ENCODE measurements around the gene TTC6. TPM values are rescaled to one million over a fixed set of nuclear protein-coding genes. Genes with fewer than 3 reads are reported as not detected.

Gene TTC6
- total and polyA plus RNA-seq, 10 donors, result not detected

- peaks cover 0 to 29% (median 7%) of the 10 kb centered on the region in 6 donors for H3K4me1 ChIP-seq
- H3K4me3 ChIP-seq, result peak overlapping the region in 1 of 8 donors; percentile 28
- TF ChIP-seq POLR2AphosphoS5 (IDR thresholded peaks at IDR 0.05) (no peak), CTCF (IDR thresholded peaks at IDR 0.05 in 8 of 11, conservative IDR thresholded peaks at IDR 0.05 in 3 of 11) (no peak), POLR2A (IDR thresholded peaks at IDR 0.05) (no peak)
- no peaks in the 10 kb centered on the region for H3K36me3 ChIP-seq
- peaks cover 9 to 83% (median 67%) of the 10 kb centered on the region in 7 donors for H3K27me3 ChIP-seq (replicated peaks in 1 of 7)
- H3K27ac ChIP-seq, result no peak overlapping the region
- H3K9me3 ChIP-seq, result peaks cover 0 to 19% (median 0%) of the 10 kb centered on the region in 8 donors
- 9 to 15% (median 10%) methylated on average over 36 to 62 of the region's 62 CpGs for WGBS, 5 donors
- DNase-seq, result no peak
- intact Hi-C loops (cut with DNase I; ENCODE audit: low total_unique reads), result no loop called here
These were observed 11.0 kb upstream of the TTC6 start for GRCh38 chr14:37584211-37585100.

DNA sequence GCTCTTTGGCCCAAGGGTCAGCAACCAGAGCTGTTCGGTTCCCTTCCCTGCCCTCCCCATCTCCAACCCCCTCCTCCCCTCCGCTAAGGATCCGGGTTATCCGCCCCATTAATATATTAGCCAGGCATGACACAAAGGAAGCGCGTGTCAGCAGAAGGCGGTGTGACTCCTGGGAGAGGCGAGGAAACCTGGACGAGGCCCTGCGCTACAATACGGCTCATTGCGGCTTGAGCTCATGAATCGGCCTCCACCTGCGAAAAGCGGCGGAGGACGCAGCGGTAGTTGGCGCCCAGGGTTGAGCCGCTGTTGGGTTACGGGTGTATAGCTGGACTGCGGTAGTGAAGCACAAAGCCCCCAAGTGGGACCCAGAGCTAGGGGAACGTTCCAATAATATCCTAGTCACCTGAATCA, 10.3 kb upstream of the TTC6 start:
- intact Hi-C loops (cut with DNase I; ENCODE audit: low total_unique reads), result no loop called here
- WGBS, 5 donors, result 9 to 20% (median 11%) methylated on average over 23 of the region's 23 CpGs
- no peak for TF ChIP-seq CTCF (IDR thresholded peaks at IDR 0.05 in 8 of 11, conservative IDR thresholded peaks at IDR 0.05 in 3 of 11)
- TF ChIP-seq POLR2A (IDR thresholded peaks at IDR 0.05), result no peak
- TF ChIP-seq POLR2AphosphoS5 (IDR thresholded peaks at IDR 0.05), result no peak
- Histone ChIP-seq H3K36me3 (no peaks in the 10 kb centered on the region), H3K27ac (no peak overlapping the region), H3K4me3 (peak overlapping the region in 1 of 8 donors; percentile 28), H3K4me1 (peaks cover 0 to 29% (median 7%) of the 10 kb centered on the region in 6 donors), H3K27me3 (replicated peaks in 1 of 7) (peaks cover 9 to 89% (median 72%) of the 10 kb centered on the region in 7 donors), H3K9me3 (peaks cover 0 to 19% (median 0%) of the 10 kb centered on the region in 8 donors)
- no peak for DNase-seq

GRCh38 chr14:37585971-37586796, 9.2 kb upstream of the TTC6 start:
- H3K27ac ChIP-seq, result no peak overlapping the region
- intact Hi-C loops (cut with DNase I; ENCODE audit: low total_unique reads), result no loop called here
- 8 to 15% (median 12%) methylated on average over 10 of the region's 10 CpGs for WGBS, 5 donors

More at GRCh38 chr14:37585971-37586796, 9.2 kb upstream of the TTC6 start:
- Histone ChIP-seq H3K9me3 (peaks cover 0 to 19% (median 0%) of the 10 kb centered on the region in 8 donors), H3K4me1 (peaks cover 0 to 29% (median 7%) of the 10 kb centered on the region in 6 donors), H3K36me3 (no peaks in the 10 kb centered on the region), H3K27me3 (replicated peaks in 1 of 7) (peaks cover 10 to 98% (median 83%) of the 10 kb centered on the region in 7 donors), H3K4me3 (no peak overlapping the region)
- DNase-seq, result no peak
- no peak for TF ChIP-seq POLR2A (IDR thresholded peaks at IDR 0.05)
- no peak for TF ChIP-seq CTCF (IDR thresholded peaks at IDR 0.05 in 8 of 11, conservative IDR thresholded peaks at IDR 0.05 in 3 of 11)
- no peak for TF ChIP-seq POLR2AphosphoS5 (IDR thresholded peaks at IDR 0.05)
